Gastrocnemius medialis (tissue), 4 donors: Measurements from ENCODE around the gene COL6A1. TPM values are rescaled to one million over a fixed set of nuclear protein-coding genes. Genes with fewer than 3 reads are reported as not detected.

Source experiments
- ATAC-seq, 2 donors: fragments of 150-250 bp; one replicate each; pipeline ENCODE4 v1.9.1; 2016
- DNase-seq, 2 donors: peaks; one replicate each; pipeline ENCODE4 v3.0.0-alpha.2; 2019
- H3K27ac ChIP-seq, 4 donors: fragments of 200-600 bp; sonication (generic); 1 replicate in 1 of 4; 2 replicates in 3 of 4; pipeline ENCODE4 v1.5.1; 2016 to 2018; ENCODE audit warnings: mild to moderate bottlenecking in 2 of 4, moderate library complexity in 1 of 4
- H3K27me3 ChIP-seq, 3 donors: fragments of 200-600 bp; sonication (generic) in 2 of 3; 1 replicate in 1 of 3; 2 replicates in 2 of 3; pipeline versions ENCODE4 v1.5.1 to v1.6.0; 2016 to 2019; ENCODE audit warnings: mild to moderate bottlenecking in 1 of 3, moderate library complexity in 1 of 3
- H3K36me3 ChIP-seq, 2 donors: fragments of 200-600 bp; sonication (generic) in 1 of 2; one replicate each; pipeline ENCODE4 v1.5.1; 2017 to 2018
- H3K4me1 ChIP-seq, 2 donors: fragments of 200-600 bp; sonication (generic) in 1 of 2; one replicate each; pipeline ENCODE4 v1.5.1; 2016 to 2017; ENCODE audit warnings: mild to moderate bottlenecking in 2 of 2
- H3K4me3 ChIP-seq, 4 donors: fragments of 200-600 bp; sonication (generic) in 3 of 4; 1 replicate in 1 of 4; 2 replicates in 3 of 4; pipeline ENCODE4 v1.5.1; 2016 to 2019; ENCODE audit warnings: mild to moderate bottlenecking in 2 of 4
- H3K9me3 ChIP-seq, 3 donors: fragments of 200-600 bp; sonication (generic) in 2 of 3; 1 replicate in 1 of 3; 2 replicates in 2 of 3; pipeline ENCODE4 v1.5.1; 2016 to 2019
- CTCF ChIP-seq, 5 experiments: fragments of 450-650 bp in 3 of 5; fragments of 200-600 bp in 2 of 5; sonication (generic) in 2 of 5; IDR thresholded peaks in 4 of 5; conservative IDR thresholded peaks in 1 of 5; 1 replicate in 4 of 5; 2 replicates in 1 of 5; pipeline ENCODE4 v1.5.1; 2016 to 2019; ENCODE audit warnings: antibody characterized with exemption in 5 of 5, mild to moderate bottlenecking in 3 of 5, moderate library complexity in 3 of 5
- POLR2A ChIP-seq, 2 donors: fragments of 450-650 bp; IDR thresholded peaks; one replicate each; pipeline ENCODE4 v1.6.1; 2017; ENCODE audit warnings: antibody characterized with exemption in 2 of 2, mild to moderate bottlenecking in 2 of 2, moderate library complexity in 2 of 2
- in situ Hi-C, 4 donors: fragments of 200-750 bp; cut with MboI; loops; one replicate each; pipeline versions ENCODE4 v1.15.0 to v1.8.0; 2017; ENCODE audit warnings: low sequenced_read_pairs in 4 of 4
- intact Hi-C: fragments of 100-400 bp; cut with DNase I; formaldehyde crosslinking; loops from one replicate; pipeline ENCODE4 v1.15.1; 2023; ENCODE audit warnings: low total_unique reads
- total RNA-seq, 4 donors: library from RNA; depleted of rRNA; stranded (reverse); fragments of >200 nt; gene quantifications; one replicate each; pipeline versions ENCODE4 v1.1.0 to v1.2.3, GENCODE V29; 2016

COL6A1 gene
- total RNA-seq, 4 donors from 2014 or later = 50.5 to 97.8 (median 73.3) TPM

GRCh38 chr21:45962531-45963231 lies 18.9 kb upstream of the COL6A1 start:
- intact Hi-C loops (no loop called here), in situ Hi-C loops (loop anchor here in 3 of 4 donors (10.0 to 25.0 kb wide), 2 partner anchors 142 to 150 kb away; no protein-coding TSS in a partner anchor)
- TF ChIP-seq POLR2A (IDR thresholded peaks at IDR 0.05) = no peak
- ATAC-seq (no peak), DNase-seq (no peak)
- H3K27me3 ChIP-seq = no peaks in the 10 kb centered on the region
- H3K9me3 ChIP-seq = no peaks in the 10 kb centered on the region
- no peaks in the 10 kb centered on the region for H3K36me3 ChIP-seq
- H3K27ac ChIP-seq = no peak overlapping the region
- H3K4me3 ChIP-seq = no peak overlapping the region
- H3K4me1 ChIP-seq = peaks cover 0 to 6% of the 10 kb centered on the region in 2 donors

GRCh38 chr21:45963232-45963570 lies 18.4 kb upstream of the COL6A1 start:
- no peak overlapping the region for H3K27ac ChIP-seq
- ATAC-seq = no peak
- intact Hi-C loops = no loop called here
- peaks cover 0 to 6% of the 10 kb centered on the region in 2 donors for H3K4me1 ChIP-seq
- DNase-seq = no peak
- H3K36me3 ChIP-seq = no peaks in the 10 kb centered on the region
- H3K27me3 ChIP-seq = no peaks in the 10 kb centered on the region
- TF ChIP-seq POLR2A (IDR thresholded peaks at IDR 0.05) = no peak
- TF ChIP-seq CTCF (IDR thresholded peaks at IDR 0.05 in 4 of 5, conservative IDR thresholded peaks at IDR 0.05 in 1 of 5) = no peak
- no peaks in the 10 kb centered on the region for H3K9me3 ChIP-seq
- no peak overlapping the region for H3K4me3 ChIP-seq
- in situ Hi-C loops = loop anchor here in 3 of 4 donors (10.0 to 25.0 kb wide), 2 partner anchors 142 to 149 kb away; no protein-coding TSS in a partner anchor

- in situ Hi-C loops (loop anchor here in 3 of 4 donors (10.0 to 25.0 kb wide), 2 partner anchors 140 to 148 kb away; no protein-coding TSS in a partner anchor), intact Hi-C loops (no loop called here)
- no peaks in the 10 kb centered on the region for H3K36me3 ChIP-seq
- H3K27ac ChIP-seq = no peak overlapping the region
- TF ChIP-seq POLR2A (IDR thresholded peaks at IDR 0.05) (no peak), CTCF (IDR thresholded peaks at IDR 0.05 in 4 of 5, conservative IDR thresholded peaks at IDR 0.05 in 1 of 5) (no peak)
- H3K4me1 ChIP-seq = no peaks in the 10 kb centered on the region
- no peak for DNase-seq
- H3K9me3 ChIP-seq = no peaks in the 10 kb centered on the region
- ATAC-seq = no peak
- H3K27me3 ChIP-seq = no peaks in the 10 kb centered on the region
- no peak overlapping the region for H3K4me3 ChIP-seq
Measured at GRCh38 chr21:45964649-45965048, 16.9 kb upstream of the COL6A1 start.

- in situ Hi-C loops (loop anchor here in 3 of 4 donors (10.0 to 25.0 kb wide), 2 partner anchors 140 to 147 kb away; no protein-coding TSS in a partner anchor), intact Hi-C loops (no loop called here)
- TF ChIP-seq CTCF (IDR thresholded peaks at IDR 0.05 in 4 of 5, conservative IDR thresholded peaks at IDR 0.05 in 1 of 5) (no peak), POLR2A (IDR thresholded peaks at IDR 0.05) (no peak)
- H3K9me3 ChIP-seq = no peaks in the 10 kb centered on the region
- H3K27ac ChIP-seq = no peak overlapping the region
- H3K27me3 ChIP-seq = no peaks in the 10 kb centered on the region
- no peaks in the 10 kb centered on the region for H3K36me3 ChIP-seq
- no peak overlapping the region for H3K4me3 ChIP-seq
- DNase-seq (no peak), ATAC-seq (no peak)
- H3K4me1 ChIP-seq = no peaks in the 10 kb centered on the region
Measured at GRCh38 chr21:45965084-45965809, 16.3 kb upstream of the COL6A1 start.

- in situ Hi-C loops (loop anchor here in 3 of 4 donors (10.0 to 25.0 kb wide), 2 partner anchors 138 to 145 kb away; no protein-coding TSS in a partner anchor), intact Hi-C loops (no loop called here)
- peaks cover under 1 to 5% of the 10 kb centered on the region in 2 donors for H3K4me1 ChIP-seq
- ATAC-seq = no peak
- no peak for DNase-seq
- no peaks in the 10 kb centered on the region for H3K9me3 ChIP-seq
- no peak overlapping the region for H3K27ac ChIP-seq
- H3K36me3 ChIP-seq = no peaks in the 10 kb centered on the region
- H3K4me3 ChIP-seq = no peak overlapping the region
- no peaks in the 10 kb centered on the region for H3K27me3 ChIP-seq
- TF ChIP-seq CTCF (IDR thresholded peaks at IDR 0.05 in 4 of 5, conservative IDR thresholded peaks at IDR 0.05 in 1 of 5) (no peak), POLR2A (IDR thresholded peaks at IDR 0.05) (no peak)
Measured at GRCh38 chr21:45966791-45967394, 14.7 kb upstream of the COL6A1 start.
